ENCODE measurements around the gene CARS2. TPM values are rescaled to one million over a fixed set of nuclear protein-coding genes. Genes with fewer than 3 reads are reported as not detected.

The CARS2 gene
- total and polyA plus RNA-seq, 2 experiments from 2014 or later: 39.0 to 53.5 TPM

DNA sequence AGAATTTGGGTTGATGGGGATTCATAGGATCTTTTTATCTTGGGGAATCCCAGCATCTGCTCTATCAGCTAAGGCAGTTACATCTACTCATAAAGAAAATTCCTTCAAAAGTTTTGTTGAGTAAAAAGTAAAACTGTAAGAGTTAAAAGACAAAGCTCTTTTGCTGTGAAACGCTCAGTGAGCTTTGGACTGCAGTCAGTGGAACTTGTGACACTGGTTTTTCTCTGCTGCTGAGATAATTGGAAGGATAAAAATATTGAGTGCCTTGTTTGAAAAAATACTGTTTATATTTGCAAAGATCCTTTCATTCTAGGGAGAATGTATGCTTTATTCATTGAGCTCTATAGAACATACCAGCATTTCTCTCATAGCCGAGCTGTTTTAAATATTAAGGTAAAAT lies 85.3 kb downstream of the CARS2 start (continued):
- TF ChIP-seq ZNF462 (CRISPR knock-in tag; IDR thresholded peaks at IDR 0.05) (no peak), ZNF331 (CRISPR knock-in tag; IDR thresholded peaks at IDR 0.05; ENCODE audit: low read depth) (no peak), NANOG (IDR thresholded peaks at IDR 0.05; ENCODE audit: borderline replicate concordance) (no peak), EZH2 (IDR thresholded peaks at IDR 0.05; ENCODE audit: low read depth, unreplicated experiment) (no peak), ETS1 (IDR thresholded peaks at IDR 0.05) (no peak)

- ATAC-seq: no peak
- Histone ChIP-seq H3K27ac (ENCODE audit: low read depth) (no peak overlapping the region), H3K4me3 (no peak overlapping the region), H3K4me1 (ENCODE audit: insufficient read depth) (peaks cover 14% of the 10 kb centered on the region), H3K79me2 (replicated peaks; ENCODE audit: insufficient read depth) (peaks cover 79% of the 10 kb centered on the region), H3K36me3 (ENCODE audit: insufficient read depth) (no peaks in the 10 kb centered on the region), H4K20me1 (replicated peaks; ENCODE audit: insufficient read depth) (peaks cover 44% of the 10 kb centered on the region), H3K27me3 (ENCODE audit: insufficient read depth) (no peaks in the 10 kb centered on the region), H3K9me2 (ENCODE audit: insufficient read depth) (peaks cover 11% of the 10 kb centered on the region), H3F3A (replicated peaks; ENCODE audit: low read depth) (0 out of 2 replicates have a peak, but pooled peaks cover 3% of the 10 kb centered on the region), H2AFZ (no peak overlapping the region), H3K4me2 (no peak overlapping the region)
- Mint-ChIP-seq H3K27me3 (ENCODE audit: insufficient read depth, low read depth, poor library complexity) (peaks cover 4% of the 10 kb centered on the region), H3K9me3 (peaks cover 9% of the 10 kb centered on the region; the same call in 2 of the 3 replicates), H3K27ac (no peak overlapping the region), H3K4me1 (peaks cover 25% of the 10 kb centered on the region), H3K4me3 (no peak overlapping the region), H3K36me3 (ENCODE audit: low read depth) (peaks cover 14% of the 10 kb centered on the region)
- no peak for DNase-seq (ENCODE audit: low spot score)
- no peak for TF ChIP-seq EZH2phosphoT487 (IDR thresholded peaks at IDR 0.05; ENCODE audit: unreplicated experiment)
- no peak for TF ChIP-seq ZNF331 (CRISPR knock-in tag; IDR thresholded peaks at IDR 0.05; ENCODE audit: low read depth)
- TF ChIP-seq, protein P1, sequence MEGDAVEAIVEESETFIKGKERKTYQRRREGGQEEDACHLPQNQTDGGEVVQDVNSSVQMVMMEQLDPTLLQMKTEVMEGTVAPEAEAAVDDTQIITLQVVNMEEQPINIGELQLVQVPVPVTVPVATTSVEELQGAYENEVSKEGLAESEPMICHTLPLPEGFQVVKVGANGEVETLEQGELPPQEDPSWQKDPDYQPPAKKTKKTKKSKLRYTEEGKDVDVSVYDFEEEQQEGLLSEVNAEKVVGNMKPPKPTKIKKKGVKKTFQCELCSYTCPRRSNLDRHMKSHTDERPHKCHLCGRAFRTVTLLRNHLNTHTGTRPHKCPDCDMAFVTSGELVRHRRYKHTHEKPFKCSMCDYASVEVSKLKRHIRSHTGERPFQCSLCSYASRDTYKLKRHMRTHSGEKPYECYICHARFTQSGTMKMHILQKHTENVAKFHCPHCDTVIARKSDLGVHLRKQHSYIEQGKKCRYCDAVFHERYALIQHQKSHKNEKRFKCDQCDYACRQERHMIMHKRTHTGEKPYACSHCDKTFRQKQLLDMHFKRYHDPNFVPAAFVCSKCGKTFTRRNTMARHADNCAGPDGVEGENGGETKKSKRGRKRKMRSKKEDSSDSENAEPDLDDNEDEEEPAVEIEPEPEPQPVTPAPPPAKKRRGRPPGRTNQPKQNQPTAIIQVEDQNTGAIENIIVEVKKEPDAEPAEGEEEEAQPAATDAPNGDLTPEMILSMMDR (conservative IDR thresholded peaks at IDR 0.05; ENCODE audit: low read depth in 2 of 2): no peak
- TF ChIP-seq STAT1 (IDR thresholded peaks at IDR 0.05; ENCODE audit: unreplicated experiment): no peak
- no peak for TF ChIP-seq JUNB (IDR thresholded peaks at IDR 0.05; ENCODE audit: unreplicated experiment)
- TF ChIP-seq CREB1 (CRISPR knock-in tag; IDR thresholded peaks at IDR 0.05; ENCODE audit: low read depth): no peak
- TF ChIP-seq ZNF114 (CRISPR knock-in tag; IDR thresholded peaks at IDR 0.05): no peak
- no peak for TF ChIP-seq ETS1 (IDR thresholded peaks at IDR 0.05)
- TF ChIP-seq EZH2 (IDR thresholded peaks at IDR 0.05; ENCODE audit: low read depth, unreplicated experiment): no peak
These were observed 87.1 kb downstream of the CARS2 start for GRCh38 chr13:110618780-110619179.

Data from GM23338 (cell line).